ENCODE measurements around the gene RPL3. TPM values are rescaled to one million over a fixed set of nuclear protein-coding genes. Genes with fewer than 3 reads are reported as not detected.

The RPL3 gene
- total and polyA plus RNA-seq, 7 donors: 266 to 1,471 (median 470) TPM

DNA sequence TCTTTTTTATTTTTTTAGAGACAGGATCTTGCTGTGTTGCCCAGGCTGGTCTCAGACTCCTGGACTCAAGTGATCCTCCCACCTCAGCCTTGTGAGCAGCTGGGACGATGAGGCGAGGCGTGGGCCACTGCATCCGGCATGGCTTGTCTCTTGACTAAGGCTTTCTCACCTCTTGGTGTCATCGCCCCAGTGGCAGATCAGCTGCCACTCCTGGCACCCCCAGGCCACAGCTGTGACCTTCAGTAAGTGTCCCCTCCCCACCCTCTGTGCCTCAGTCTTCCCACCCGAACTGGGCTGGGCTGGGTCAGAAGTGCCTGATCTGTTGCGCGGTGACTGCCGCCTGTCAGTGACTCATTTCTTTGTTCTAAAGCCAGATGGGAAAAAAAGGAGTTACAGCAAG, 33.9 kb upstream of the RPL3 start:
- TF ChIP-seq, protein P1, sequence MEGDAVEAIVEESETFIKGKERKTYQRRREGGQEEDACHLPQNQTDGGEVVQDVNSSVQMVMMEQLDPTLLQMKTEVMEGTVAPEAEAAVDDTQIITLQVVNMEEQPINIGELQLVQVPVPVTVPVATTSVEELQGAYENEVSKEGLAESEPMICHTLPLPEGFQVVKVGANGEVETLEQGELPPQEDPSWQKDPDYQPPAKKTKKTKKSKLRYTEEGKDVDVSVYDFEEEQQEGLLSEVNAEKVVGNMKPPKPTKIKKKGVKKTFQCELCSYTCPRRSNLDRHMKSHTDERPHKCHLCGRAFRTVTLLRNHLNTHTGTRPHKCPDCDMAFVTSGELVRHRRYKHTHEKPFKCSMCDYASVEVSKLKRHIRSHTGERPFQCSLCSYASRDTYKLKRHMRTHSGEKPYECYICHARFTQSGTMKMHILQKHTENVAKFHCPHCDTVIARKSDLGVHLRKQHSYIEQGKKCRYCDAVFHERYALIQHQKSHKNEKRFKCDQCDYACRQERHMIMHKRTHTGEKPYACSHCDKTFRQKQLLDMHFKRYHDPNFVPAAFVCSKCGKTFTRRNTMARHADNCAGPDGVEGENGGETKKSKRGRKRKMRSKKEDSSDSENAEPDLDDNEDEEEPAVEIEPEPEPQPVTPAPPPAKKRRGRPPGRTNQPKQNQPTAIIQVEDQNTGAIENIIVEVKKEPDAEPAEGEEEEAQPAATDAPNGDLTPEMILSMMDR (IDR thresholded peaks at IDR 0.05): no peak
- ATAC-seq: no peak
- Histone ChIP-seq H3K9me3 (no peaks in the 10 kb centered on the region), H3K27ac (no peak overlapping the region), H3K27me3 (ENCODE audit: insufficient read depth in 3 of 3, low read length in 2 of 3) (no peaks in the 10 kb centered on the region), H3K36me3 (ENCODE audit: insufficient read depth in 1 of 2, low read depth in 1 of 2) (no peaks in the 10 kb centered on the region), H3K4me1 (peaks cover 7% of the 10 kb centered on the region), H3K4me3 (no peak overlapping the region)
- 63 to 72% (median 70%) methylated on average over 9 of the region's 9 CpGs for WGBS, 3 donors
- intact Hi-C loops (cut with DNase I): no loop called here
- DNase-seq: no peak

DNA sequence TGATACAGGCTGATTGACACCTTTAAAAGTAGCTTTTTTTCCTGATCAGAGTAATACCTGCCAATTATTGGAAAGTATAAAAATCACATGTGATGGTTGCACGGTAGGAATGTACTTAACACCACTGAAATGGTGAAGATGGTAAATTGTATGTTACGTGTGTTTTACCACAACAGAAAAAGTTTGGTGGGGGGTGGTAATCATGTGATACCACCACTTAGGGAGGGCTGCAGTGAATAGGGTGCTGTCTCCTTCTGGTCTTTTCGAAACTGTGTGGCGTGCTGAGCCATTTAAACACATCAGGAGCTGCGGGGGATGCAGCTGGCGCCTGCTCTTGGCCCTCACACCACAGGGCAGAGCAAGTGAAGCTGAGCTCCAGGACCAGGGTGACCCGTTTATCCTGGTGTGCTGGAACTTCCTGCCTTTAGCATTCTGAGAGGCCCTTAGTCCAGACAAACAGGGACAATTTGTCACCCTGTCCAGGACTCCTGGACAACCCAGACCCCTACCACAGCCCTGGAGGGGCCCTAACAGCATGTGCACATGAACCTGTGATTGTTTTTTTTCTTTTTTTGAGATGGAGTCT, 33.0 kb upstream of the RPL3 start:
- no peaks in the 10 kb centered on the region for H3K9me3 ChIP-seq
- H3K4me3 ChIP-seq: no peak overlapping the region
- intact Hi-C loops (cut with DNase I): no loop called here
- peaks cover 7% of the 10 kb centered on the region for H3K4me1 ChIP-seq
- no peaks in the 10 kb centered on the region for H3K36me3 ChIP-seq (ENCODE audit: insufficient read depth in 1 of 2, low read depth in 1 of 2)
- no peaks in the 10 kb centered on the region for H3K27me3 ChIP-seq (ENCODE audit: insufficient read depth in 3 of 3, low read length in 2 of 3)
- TF ChIP-seq, protein P1 (IDR thresholded peaks at IDR 0.05): no peak
- WGBS, 3 donors: 67 to 78% (median 70%) methylated on average over 7 of the region's 7 CpGs
- no peak overlapping the region for H3K27ac ChIP-seq
- ATAC-seq (no peak), DNase-seq (no peak)

DNA sequence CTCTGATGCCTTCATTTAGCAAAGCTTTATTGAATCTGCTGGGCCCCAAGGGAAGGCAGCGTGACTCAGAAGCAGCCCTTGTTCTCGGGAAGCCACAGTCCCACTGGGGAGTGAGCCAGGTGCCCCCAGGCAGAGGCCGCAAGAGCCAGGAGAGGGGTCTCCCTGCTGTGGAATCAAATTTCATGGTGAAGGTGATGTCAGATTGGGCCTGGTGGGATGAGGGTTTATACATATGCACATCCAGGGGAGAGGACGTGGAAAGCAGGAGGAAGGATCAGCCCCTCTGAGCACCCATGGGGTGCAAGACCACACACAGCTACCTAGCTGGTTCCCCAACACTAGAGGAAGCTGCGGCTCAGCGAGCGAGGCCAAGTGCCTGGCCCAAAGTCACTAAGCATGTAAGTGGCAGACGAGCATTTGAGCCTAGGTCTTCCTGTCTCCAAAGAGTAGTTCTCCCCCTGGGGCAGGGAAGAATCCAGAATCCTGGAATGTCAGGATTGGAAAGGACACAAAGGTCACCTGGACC, 32.3 kb upstream of the RPL3 start:
- intact Hi-C loops (cut with DNase I): no loop called here
- Histone ChIP-seq H3K36me3 (ENCODE audit: insufficient read depth in 1 of 2, low read depth in 1 of 2) (no peaks in the 10 kb centered on the region), H3K27ac (no peak overlapping the region), H3K27me3 (ENCODE audit: insufficient read depth in 3 of 3, low read length in 2 of 3) (no peaks in the 10 kb centered on the region), H3K9me3 (no peaks in the 10 kb centered on the region), H3K4me1 (peaks cover 7% of the 10 kb centered on the region), H3K4me3 (no peak overlapping the region)
- DNase-seq (no peak), ATAC-seq (no peak)
- WGBS, 3 donors: 61 to 77% (median 67%) methylated on average over 8 of the region's 8 CpGs
- TF ChIP-seq, protein P1 (IDR thresholded peaks at IDR 0.05): no peak

DNA sequence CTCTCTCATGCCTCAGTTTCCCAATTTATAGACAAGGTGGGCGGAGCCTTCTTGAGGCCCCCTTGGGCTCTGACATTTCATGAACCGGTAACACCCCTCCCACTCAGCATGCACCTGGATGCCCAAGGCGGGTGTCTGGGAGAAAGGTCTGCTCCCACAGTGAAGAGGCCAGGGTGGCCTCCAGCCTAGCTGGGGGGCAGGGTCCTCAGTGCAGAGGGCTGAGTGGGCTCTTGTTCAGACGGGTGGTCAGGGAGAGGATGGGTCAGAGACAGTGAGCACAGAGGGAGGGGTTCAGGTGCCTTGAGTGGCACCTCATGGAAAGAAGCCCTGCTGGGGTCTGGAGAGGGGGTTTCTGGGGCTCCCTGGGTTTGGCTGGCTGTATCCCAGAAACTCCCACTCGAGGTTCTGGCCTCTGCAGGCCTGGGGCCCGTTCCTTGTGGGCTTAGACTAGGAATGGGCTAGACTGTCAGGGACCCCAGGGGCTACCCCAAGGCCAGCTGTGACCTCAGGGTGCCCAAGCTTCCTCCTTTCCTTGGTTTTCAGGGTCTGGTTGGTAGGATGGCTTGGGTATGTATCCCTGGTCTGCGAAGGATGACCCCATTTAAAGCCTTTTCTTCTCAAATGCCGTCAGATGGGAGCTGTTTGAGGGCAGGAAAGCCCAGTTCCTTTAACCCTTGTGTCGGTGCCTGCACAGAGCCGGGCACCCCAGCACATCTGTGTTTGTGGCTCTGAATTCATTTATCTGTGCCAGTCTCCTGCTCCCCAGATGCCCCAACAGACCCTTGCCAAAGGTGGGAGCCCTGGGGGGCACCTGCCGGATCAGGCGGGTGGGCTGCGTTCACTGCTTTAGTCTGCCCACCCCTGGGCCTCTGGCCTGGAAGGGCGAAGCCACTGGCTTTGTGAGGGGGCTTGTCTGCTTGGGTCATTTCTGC, 31.6 kb upstream of the RPL3 start:
- Histone ChIP-seq H3K4me3 (peak overlapping the region; percentile 84), H3K27ac (peak overlapping the region; percentile 71), H3K9me3 (no peaks in the 10 kb centered on the region), H3K36me3 (ENCODE audit: insufficient read depth in 1 of 2, low read depth in 1 of 2) (no peaks in the 10 kb centered on the region), H3K4me1 (peaks cover 7% of the 10 kb centered on the region), H3K27me3 (ENCODE audit: insufficient read depth in 3 of 3, low read length in 2 of 3) (no peaks in the 10 kb centered on the region)
- TF ChIP-seq, protein P1 (IDR thresholded peaks at IDR 0.05): no peak
- ATAC-seq (peak in 3 of 4 donors; percentile 2 to 23 (median 17)), DNase-seq (no peak)
- 59 to 75% (median 69%) methylated on average over 14 of the region's 14 CpGs for WGBS, 3 donors
- intact Hi-C loops (cut with DNase I): no loop called here

Data from psoas muscle (tissue), 8 donors.